GM18499 (cell line): ENCODE measurements around the gene TSHZ2.

Experiments used
- ATAC-seq: cut with Tn5 transposase; IDR thresholded peaks from one replicate; pipeline ENCODE4 v1.9.1; 2021; ENCODE audit warnings: moderate number of reproducible peaks; ENCODE audit not compliant: insufficient read depth, unreplicated experiment

TSHZ2 gene, protein sequence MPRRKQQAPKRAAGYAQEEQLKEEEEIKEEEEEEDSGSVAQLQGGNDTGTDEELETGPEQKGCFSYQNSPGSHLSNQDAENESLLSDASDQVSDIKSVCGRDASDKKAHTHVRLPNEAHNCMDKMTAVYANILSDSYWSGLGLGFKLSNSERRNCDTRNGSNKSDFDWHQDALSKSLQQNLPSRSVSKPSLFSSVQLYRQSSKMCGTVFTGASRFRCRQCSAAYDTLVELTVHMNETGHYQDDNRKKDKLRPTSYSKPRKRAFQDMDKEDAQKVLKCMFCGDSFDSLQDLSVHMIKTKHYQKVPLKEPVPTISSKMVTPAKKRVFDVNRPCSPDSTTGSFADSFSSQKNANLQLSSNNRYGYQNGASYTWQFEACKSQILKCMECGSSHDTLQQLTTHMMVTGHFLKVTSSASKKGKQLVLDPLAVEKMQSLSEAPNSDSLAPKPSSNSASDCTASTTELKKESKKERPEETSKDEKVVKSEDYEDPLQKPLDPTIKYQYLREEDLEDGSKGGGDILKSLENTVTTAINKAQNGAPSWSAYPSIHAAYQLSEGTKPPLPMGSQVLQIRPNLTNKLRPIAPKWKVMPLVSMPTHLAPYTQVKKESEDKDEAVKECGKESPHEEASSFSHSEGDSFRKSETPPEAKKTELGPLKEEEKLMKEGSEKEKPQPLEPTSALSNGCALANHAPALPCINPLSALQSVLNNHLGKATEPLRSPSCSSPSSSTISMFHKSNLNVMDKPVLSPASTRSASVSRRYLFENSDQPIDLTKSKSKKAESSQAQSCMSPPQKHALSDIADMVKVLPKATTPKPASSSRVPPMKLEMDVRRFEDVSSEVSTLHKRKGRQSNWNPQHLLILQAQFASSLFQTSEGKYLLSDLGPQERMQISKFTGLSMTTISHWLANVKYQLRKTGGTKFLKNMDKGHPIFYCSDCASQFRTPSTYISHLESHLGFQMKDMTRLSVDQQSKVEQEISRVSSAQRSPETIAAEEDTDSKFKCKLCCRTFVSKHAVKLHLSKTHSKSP (N-terminal part only)

DNA sequence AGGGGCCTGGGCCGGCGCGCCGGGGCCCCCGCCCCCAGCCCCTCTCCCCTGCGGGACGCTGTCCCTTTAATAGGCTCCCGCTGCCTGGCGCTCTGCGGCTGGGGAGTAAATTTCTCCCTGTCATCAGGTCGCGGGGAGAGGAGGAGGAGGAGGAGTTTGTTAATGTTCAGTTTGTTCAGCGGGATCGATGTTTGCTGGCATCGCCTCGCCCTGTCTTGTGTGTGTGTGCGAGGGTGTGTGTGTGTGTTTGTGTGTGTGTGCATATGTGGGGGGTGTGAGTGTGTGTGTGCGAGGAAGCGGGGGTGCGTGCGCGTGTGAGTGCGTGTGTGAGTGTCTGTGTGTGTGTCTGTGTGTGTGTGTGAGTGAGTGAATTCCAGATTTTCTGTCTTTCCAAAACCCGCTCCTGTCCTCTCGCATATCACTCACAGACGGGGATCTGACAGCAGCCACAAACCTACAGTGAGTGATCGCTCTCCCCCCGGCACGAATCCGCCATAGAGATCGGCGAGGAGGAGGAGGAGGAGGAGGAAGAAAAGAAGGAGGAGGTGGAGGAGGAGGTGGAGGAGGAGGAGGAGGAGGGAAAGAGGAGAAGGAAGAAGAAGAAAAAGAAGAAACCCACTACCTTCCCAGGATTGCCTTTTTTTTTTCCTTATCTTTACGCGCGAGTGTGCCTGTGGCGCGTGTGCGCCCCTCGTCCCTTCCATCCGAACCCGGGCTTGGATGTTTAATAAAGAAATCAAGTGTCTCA is at the start of gene TSHZ2:
TSHZ2 (plus strand) TSS at position 169 of the 748 bp plus-strand sequence. CDS start 936 bp downstream, outside the sequence.
- no peak for ATAC-seq

DNA sequence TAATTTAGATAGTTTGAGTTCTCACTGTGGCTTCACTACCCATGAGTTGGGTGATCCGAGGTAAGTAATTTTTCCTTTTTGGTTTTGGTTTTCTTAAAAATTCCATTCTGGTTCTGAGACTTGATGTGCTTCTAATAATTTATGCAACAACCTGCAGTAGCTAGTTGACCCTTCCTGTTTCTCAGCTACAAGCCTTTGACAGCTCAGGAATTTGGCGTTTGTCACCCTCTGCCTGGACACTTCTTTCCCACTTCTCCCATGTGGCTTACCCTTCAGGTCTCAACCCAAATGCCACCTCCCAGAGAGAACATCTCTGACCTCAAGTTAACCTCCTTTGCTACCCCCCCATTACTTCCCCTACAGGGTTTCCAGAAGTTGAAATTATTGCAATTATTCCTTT is 49.7 kb upstream of the TSHZ2 start:
- ATAC-seq, result no peak

DNA sequence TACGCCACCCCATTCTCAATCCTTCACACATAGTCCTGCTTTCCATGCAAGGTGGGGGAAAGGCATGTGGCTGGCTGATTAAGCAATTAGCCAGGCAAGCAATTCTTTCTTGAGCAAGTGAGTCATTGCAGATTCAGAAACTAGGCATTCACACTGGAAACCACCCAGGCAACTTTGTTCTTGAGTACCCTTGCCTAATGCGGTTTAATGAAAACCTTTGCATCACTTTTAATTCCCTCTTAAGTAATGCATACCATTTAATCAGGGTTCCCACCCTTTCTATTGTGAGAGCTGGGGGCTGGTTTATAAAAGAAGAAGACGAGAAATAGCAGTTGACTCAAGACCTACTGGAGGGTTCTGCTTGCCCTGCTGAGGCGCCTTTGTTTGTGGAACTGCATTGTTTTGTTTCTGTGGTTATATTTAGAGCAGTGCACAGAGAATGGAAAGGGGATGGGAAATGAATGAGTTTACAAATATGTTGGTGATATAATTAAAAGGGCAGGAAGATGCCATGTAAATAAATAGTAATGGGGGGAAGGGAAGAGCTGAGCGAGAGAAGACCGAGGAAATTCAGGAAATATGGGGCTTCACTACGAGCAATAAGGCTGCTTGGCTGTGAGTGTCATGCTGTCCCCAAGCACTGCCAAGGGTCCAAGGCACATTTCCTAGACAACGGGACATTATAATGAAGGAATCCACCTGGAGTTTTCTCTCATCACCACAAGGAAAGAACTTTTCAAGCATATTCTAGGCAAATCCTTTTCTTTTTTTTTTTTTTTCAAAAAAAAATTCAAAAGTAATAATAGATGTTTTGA is 48.8 kb upstream of the TSHZ2 start:
- ATAC-seq, result no peak

DNA sequence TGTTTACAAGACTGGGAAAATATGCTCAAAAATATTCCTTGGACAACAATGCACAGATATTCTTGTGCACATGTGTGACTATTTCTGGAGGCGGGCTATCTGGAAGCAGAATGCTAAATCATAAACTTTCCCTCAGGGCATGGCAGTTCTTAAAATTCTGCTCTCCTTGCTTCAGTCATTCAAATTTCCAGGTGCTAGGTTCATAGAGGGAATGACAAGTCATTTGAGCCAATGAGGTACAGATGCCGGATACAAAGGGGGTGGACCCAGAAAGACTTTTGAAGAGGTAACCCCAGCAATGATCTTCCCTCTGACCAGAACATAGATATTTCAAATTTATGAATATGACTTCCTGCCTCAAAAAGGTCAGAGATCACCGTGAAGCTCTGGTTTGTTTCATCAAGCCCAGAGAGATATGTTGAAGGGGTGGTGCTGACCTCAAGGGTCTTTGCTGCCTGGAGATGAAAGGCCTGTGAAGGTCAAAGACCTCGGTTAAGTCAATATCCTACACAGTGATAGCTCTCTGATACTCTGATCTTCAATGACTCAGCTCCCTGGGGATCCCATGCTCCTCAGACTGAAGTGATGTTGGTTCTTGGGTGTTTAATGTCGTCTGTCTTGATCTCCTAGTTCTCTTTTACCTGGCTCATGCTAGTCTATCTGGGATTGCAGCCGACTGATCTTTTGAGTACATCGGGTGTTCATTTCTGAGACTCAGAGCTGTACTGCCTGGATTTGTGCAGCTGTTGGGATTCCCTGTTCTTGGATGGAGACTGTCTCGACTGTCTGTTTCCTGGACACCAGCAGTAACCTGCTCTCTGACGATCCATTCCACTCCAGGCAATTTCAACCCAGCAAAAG is 47.5 kb upstream of the TSHZ2 start:
- no peak for ATAC-seq

DNA sequence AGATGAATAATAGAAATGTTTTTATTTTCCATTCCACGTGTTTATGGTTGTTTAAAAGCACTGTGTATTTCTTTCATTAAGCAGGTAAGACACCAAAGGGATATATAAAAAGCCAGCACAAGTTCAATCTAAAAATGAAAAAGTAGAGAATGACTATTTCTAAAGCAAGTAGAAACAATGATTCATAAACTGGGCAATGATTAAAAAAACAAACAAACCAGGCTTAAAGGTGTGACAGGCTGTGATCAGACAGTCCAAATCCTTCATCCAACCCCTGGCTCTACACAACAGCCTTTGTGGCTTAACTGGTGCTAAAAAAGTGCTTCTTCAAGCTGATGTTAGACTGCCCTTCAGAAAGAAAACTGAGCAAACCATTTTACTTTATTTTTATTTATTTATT is 45.7 kb upstream of the TSHZ2 start:
- ATAC-seq, result no peak

DNA sequence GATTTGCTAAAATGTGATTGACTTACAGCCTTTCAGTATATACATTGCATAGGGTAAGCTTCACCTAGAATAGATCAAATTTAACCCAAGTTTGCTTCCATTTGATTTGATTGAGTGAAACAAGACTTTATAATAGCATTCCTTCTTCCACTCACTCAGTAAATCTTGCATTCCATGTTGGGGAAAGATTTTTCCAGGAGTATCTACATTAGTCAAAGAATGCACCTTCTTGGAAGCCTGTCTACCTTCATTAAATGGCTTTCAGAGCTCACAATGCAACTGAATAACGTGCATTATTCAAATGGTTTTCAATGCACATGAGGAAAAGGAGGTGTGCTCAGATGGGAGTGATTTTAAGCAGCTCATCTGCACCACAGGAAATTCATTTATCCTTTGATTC is 38.3 kb upstream of the TSHZ2 start:
- ATAC-seq, result no peak

DNA sequence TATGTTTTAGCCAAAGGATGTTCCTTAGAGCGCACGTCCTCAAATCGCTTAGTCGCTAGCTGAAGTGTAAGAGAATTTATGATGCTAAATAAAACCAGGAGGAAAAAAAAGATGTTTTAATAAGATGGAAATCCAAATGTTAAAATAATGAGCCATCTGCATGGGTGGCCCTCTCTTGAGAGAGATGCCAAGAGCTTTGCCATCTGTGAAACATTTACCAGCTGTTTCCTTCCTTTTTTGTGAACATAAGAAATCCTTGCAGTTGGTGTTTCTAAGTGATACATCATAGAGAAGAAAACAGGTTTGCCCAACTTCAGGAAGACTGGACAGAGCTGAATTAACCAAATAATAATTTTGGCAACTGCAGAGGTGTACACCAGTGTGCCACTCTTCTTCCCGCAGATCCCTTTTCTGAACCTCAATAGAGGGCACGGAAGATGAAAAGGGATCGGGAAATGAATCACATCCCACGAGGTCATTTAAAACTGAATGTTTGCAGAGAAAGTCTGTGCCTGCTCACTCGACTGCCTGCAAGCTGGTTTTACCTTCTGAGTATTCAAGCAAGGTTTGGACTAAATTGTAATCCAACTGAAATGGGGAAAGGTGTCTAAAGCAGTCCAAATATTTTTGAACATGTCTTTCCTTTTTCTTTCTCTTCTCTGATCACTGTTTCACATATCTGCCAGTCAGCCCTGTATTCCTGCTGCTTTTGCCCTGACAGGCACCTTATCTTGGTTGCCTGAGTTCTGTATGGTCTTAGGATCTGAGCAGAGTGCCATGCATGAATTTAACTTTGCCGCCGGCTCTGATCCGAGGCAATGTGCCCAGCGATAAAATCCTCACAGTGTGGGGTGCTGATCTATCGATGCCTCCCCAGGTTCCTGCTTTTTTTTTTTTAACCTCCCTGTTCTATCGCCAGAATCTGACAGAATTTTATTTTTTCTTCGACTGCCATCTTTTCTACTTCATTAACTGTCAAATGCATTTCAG is 35.5 kb upstream of the TSHZ2 start:
- no peak for ATAC-seq

DNA sequence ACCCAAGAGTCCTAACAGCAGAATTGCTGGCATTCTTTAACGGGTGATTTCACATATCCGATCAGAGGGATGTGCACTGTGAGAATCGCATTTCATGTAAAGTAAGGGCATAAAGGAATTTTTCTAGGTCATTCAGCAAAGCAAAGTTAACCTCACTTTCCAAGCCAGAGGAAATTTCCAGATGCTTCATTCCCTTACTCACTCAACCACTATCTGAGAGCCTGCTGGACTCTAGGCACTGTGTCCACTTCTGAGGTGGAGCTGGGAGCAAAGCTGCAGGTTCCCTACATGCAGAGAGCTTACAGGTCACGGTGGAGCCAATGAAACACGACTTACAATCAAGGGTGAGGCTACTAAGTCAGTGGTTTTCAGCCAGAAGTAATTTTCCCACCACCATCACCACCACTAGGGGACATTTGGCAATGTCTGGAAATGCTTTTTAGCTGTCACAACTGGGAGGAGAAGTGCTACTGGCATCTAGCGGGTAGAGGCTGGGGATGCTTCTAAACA is 34.5 kb upstream of the TSHZ2 start:
- no peak for ATAC-seq

DNA sequence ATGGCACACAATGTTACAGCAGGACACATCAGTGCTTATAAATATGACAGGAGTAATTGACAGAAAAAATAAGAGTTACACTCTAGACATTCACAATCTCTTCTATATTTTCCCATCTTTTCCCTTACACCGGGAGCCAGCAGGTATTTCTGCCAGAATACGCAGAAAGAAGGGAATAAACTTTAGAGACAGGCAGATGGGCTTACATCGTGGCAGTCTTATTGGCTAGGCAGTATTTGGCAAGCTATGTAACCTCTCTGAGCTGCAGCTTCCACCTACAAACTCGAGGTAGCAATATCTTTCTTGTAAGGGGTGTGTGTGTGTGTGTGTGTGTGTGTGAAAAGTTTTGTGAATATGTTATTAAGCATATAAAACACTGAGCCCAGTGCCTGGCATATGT is 33.0 kb upstream of the TSHZ2 start:
- no peak for ATAC-seq

DNA sequence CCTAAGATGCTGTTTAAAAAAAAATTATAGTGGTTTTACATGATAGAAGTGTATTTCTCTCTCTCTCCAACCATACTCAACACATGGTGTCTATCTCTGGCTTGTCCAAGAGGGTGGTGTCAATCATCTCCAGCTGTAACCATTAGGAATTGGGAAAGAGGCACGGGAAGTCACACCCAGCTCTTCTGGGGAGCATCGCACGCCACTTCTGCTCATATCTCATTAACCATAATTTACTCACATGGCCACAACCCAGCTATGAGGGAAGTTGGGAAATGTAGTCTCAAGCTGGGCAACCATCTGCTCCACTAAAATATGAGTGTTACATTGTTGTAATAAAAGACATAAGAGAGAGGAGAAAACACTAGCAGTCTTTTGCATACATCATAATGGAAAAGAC is 30.4 kb upstream of the TSHZ2 start:
- ATAC-seq, result no peak

DNA sequence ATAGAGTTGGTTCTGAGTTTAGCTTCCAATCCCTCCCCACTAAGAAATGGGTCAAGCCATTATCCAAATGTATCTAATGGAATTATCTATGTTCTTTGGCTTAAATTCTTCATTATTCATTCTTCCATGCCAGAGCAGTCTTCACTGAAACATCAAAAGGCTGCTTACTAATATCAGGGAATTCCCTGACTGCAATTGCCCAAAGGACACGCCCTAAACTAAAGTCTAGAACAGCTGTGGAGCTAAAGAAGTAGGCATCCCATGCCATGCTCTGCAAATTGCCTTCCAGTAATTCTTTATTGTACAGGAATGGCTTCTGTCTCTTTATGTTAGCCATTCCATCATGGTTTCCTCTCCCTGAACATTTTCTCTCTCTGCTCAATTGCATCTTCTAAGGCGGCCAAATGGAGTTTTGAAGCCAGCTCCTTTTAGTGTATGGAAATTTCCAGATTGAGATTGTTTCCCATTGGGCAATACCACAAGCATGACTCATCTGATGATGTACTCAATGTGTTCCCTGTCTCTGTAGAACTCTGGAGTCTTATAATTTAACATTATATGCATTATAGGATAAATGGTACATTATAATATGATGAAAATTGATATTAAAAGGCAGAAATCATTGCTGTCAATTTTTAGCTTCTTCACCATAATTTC is 28.8 kb upstream of the TSHZ2 start:
- no peak for ATAC-seq

DNA sequence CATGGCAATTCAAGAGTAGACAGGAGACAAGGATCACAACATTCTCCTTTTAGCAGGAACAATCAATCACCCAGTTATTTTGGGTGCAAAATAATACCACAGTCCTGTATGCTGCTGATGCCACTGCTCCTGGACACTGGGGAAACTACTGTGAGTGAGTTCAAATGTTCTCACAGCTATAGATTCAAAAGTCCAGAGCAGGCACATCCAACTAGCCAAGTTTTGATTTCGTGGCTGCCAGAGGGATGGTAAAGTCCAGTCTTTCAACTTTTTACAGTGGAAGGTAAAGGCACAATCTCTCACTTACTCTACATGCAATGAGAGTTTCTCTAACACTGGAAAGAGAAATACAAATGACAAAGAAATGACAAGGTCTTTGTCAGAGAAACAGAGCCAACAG is 26.9 kb upstream of the TSHZ2 start:
- ATAC-seq, result no peak

DNA sequence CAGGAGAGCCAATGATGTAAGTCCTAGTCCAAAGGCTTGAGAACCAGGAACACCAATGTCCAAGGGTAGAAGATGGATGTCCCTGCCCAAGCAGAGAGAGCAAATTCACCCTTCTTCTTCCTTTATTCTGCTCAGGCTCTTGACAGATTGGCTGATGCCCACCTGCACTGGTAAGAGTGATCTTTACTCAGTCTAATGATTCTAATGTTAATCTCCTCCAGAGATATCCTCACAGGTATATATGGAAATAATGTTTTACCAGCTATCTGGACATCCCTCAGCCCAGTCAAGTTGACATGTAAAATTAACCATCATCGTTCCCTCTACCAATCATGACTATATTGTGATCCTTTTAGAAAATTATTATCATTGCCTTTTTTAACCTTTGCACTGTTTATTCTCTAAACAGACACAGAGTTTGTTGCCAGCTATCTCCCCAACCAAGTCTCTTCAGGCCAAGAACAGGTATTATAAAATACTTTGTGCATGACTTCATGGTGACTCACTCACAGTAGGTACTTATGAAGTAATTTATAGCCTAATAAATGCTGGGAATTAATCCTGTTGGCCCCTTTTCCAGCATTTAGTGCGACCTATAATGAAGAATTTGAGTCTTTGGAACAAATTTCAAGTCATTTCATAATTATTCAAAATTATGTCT is 26.2 kb upstream of the TSHZ2 start:
- no peak for ATAC-seq

DNA sequence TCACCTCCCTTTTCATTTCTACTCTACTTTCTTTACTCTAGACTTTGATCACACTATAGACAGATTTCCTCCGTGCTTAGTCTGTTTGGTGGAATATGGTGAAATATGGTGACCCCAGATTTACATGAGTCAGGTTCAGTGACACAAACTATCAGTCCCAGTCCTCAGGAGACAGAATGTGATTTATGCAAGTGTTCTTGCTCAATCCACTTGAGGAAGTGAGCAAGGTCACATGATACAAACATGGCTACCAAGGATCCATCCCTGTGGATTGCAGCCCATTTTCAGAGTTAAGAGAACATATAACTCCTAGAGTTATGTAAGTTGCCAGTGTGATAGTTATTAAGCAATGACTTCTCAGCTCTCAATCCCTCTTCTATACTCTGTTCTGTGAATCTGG is 23.7 kb upstream of the TSHZ2 start:
- no peak for ATAC-seq

DNA sequence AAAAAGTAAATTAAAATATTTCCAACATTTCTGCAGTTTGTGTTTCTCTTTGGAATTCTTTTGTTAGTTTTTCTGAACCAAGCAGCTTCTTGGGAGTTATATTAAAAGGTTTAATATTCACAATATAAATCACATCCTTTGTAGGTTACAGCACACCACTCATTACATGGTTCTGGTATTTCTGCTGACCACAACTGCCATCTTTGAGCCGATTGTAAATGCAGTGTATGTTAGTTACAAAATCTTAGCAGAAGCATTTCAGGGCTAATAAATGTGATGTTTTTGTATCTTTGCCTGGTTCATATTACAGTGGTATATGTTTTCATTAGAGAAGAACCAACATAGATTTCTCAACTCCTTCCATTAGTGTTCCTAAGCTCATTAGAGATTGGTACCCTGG is 19.1 kb upstream of the TSHZ2 start:
- ATAC-seq, result no peak

DNA sequence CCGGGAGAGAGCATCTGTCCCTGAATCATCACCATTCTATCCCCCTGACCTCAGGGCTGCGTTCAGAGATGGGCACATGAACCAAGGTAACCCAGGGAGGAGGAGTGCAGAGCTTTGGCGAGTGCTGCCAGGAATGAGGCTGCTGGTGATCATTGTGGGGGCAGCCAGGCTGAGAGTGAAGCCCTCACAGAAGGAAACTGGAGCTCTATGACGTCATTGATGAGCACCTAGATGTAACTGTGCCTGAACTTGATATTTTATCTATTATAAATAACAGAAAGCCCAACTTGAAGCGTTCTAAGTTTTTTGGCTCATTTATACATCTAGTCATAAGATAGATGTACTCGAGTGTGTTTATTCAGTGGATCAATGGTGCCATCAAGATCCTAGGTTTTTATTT is 17.3 kb upstream of the TSHZ2 start:
- no peak for ATAC-seq
